Colonic mucosa (tissue), 4 donors: Measurements from ENCODE around the gene HLA-DRA. TPM values are rescaled to one million over a fixed set of nuclear protein-coding genes. Genes with fewer than 3 reads are reported as not detected.
"Not testable (repeated sequence)": the region's sequence is repeated elsewhere in the genome, so short reads cannot be mapped to it uniquely, and the experiment has no call there.

Experiments
- DNase-seq: peaks from one replicate; pipeline ENCODE4 v3.0.0-alpha.2; 2020
- H3K27ac ChIP-seq: fragments of 200-600 bp; one replicate; pipeline ENCODE4 v1.8.0; 2021
- H3K27me3 ChIP-seq: fragments of 200-600 bp; one replicate; pipeline ENCODE4 v1.8.0; 2021
- H3K36me3 ChIP-seq: fragments of 200-600 bp; one replicate; pipeline ENCODE4 v1.8.0; 2021
- H3K4me1 ChIP-seq: fragments of 200-600 bp; one replicate; pipeline ENCODE4 v1.8.0; 2021; ENCODE audit warnings: mild to moderate bottlenecking
- H3K4me3 ChIP-seq: fragments of 200-600 bp; one replicate; pipeline ENCODE4 v1.8.0; 2021
- H3K9ac ChIP-seq, 2 donors: one replicate each; pipeline ENCODE4 v1.7.0; 2013; ENCODE audit warnings: control low read depth in 2 of 2, low read depth in 2 of 2, low read length in 2 of 2
- H3K9me3 ChIP-seq: fragments of 200-600 bp; one replicate; pipeline ENCODE4 v1.8.0; 2021
- CTCF ChIP-seq: fragments of 200-600 bp; IDR thresholded peaks from one replicate; pipeline ENCODE4 v1.8.0; 2022; ENCODE audit warnings: antibody characterized with exemption, mild to moderate bottlenecking
- intact Hi-C: fragments of 100-400 bp; cut with DNase I; formaldehyde crosslinking; loops from one replicate; pipeline ENCODE4 v1.14.1; 2022
- total RNA-seq, 2 donors: library from RNA; stranded (reverse); fragmentation: NEBNext Ultra II Directional in 1 of 2; extraction: Animal tissue kit (Norgen Biotek cat#: 25700) in 1 of 2; gene quantifications; one replicate each; pipeline ENCODE4 v1.2.1, GENCODE V29; 2021
- donor health status: healthy.
- donor health status: DM: no; HTN: no; CAD: no.
- donor health status: DM: no; HTN: no; CAD: no.

Gene HLA-DRA
- total RNA-seq, 2 donors from 2014 or later, result 44.3 to 185 TPM

- Histone ChIP-seq H3K4me1 (no peaks in the 10 kb centered on the region), H3K27ac (no peak overlapping the region), H3K9ac (no peak overlapping the region), H3K27me3 (no peaks in the 10 kb centered on the region), H3K4me3 (no peak overlapping the region), H3K36me3 (no peaks in the 10 kb centered on the region), H3K9me3 (no peaks in the 10 kb centered on the region)
- no peak for DNase-seq
- intact Hi-C loops, result no loop called here
- TF ChIP-seq CTCF, result no peak
Measured at GRCh38 chr6:32462609-32463008, 22.9 kb downstream of the HLA-DRA start.

DNA sequence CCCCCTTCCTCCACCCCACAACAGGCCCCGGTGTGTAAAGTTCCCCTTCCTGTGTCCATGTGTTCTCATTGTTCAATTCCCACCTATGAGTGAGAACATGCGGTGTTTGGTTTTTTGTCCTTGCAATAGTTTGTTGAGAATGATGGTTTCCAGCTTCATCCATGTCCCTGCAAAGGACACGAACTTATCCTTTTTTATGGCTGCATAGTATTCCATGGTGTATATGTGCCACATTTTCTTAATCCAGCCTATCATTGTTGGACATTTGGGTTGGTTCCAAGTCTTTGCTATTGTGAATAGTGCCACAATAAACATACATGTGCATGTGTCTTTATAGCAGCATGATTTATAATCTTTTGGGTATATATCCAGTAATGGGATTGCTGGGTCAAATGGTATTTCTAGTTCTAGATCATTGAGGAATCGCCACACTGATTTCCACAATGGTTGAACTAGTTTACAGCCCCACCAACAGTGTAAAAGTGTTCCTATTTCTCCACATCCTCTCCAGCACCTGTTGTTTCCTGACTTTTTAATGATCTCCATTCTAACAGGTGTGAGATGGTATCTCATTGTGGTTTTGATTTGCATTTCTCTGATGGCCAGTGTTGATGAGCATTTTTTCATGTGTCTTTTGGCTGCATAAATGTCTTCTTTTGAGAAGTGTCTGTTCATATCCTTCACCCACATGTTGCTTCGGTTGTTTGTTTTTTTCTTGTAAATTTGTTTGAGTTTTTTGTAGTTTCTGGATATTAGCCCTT lies 28.2 kb downstream of the HLA-DRA start:
- H3K4me3 ChIP-seq, H3K27me3 ChIP-seq, H3K9ac ChIP-seq, H3K9me3 ChIP-seq, H3K4me1 ChIP-seq, intact Hi-C loops, H3K36me3 ChIP-seq, H3K27ac ChIP-seq, DNase-seq: not testable (repeated sequence)

DNA sequence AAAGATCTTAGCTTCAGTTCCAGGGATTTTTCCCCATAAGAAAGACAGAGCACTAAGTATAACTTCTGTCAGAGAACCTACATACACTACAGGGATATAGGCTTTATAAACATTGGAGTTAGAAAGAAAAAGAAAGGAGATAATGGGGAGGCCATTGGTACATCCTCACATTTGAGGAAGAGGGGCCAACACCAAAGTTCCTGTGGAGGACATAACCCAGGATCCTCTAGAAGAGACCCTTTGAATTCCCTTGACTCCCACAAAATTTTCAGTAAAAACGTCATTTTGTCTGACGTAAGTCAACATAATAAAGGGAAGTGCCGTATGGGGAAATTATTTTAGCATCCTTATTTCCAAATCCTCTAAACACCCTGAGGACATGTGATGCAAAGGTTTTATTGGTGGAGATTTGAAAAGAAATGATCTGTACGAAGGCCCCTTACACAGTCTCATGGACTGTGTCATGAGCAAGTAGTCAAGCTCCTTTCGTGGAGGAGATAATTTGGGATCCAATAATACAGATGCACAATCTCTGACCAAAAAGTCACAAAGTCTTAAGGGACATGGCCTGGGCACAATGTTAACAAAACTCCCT lies 33.2 kb downstream of the HLA-DRA start:
- no peak for TF ChIP-seq CTCF
- no peak overlapping the region for H3K9ac ChIP-seq
- no peaks in the 10 kb centered on the region for H3K27me3 ChIP-seq
- no peak for DNase-seq
- no peaks in the 10 kb centered on the region for H3K9me3 ChIP-seq
- no peaks in the 10 kb centered on the region for H3K4me1 ChIP-seq
- no peak overlapping the region for H3K27ac ChIP-seq
- H3K36me3 ChIP-seq, result no peaks in the 10 kb centered on the region
- H3K4me3 ChIP-seq, result no peak overlapping the region
- intact Hi-C loops, result no loop called here

DNA sequence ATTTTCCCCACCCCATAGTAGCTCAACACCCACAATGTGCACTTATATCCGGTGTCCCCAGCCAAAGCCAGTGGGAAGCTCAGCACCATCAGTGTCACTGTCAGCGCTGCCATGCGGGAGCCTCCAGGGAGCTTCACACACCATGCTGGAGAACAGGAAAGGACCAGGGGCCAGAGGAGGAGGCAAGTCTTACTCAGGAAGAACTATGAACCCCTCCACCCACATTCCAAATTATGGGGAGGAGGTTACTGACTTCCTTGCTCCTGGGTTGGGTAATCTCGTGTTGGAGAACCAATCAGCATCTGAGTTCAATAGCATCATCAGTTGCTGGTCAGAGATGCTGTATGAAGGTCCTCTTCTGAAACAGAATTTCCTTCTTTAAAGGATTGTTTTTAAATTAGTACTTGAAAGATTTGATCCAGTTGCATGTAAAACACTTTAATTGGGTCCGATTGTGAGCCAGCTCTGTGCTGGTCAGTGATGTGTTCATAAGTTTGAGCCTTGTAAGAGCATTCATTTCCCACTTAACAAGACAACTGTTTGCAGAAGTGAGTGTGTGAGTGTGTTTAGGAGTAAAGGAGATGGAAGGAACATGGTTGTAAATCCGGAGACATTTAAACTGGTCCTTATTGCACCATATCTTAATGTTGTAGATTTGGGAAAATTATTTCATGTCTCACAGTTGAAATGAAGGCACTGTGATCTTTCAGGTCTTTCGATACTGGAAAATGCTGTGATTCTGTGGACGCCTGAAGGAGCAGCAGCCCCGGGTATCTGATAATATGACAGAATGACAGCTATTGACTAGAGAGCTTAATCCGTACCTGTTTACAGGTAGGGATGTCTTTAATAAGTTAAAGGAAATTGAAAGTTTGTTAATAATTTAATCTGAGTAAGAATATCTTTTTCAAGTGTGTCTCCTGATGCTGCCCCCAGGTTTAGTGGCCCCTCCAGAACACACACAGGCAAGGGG lies 34.0 kb downstream of the HLA-DRA start:
- H3K36me3 ChIP-seq, intact Hi-C loops, DNase-seq, H3K27me3 ChIP-seq, H3K4me1 ChIP-seq, H3K27ac ChIP-seq, H3K4me3 ChIP-seq, H3K9ac ChIP-seq, H3K9me3 ChIP-seq: not testable (repeated sequence)

- intact Hi-C loops, result no loop called here
- H3K9ac ChIP-seq, result no peak overlapping the region
- H3K4me1 ChIP-seq, result no peaks in the 10 kb centered on the region
- no peaks in the 10 kb centered on the region for H3K9me3 ChIP-seq
- no peaks in the 10 kb centered on the region for H3K27me3 ChIP-seq
- H3K4me3 ChIP-seq, result no peak overlapping the region
- H3K36me3 ChIP-seq, result no peaks in the 10 kb centered on the region
- no peak for TF ChIP-seq CTCF
- H3K27ac ChIP-seq, result no peak overlapping the region
- no peak for DNase-seq
Measured at GRCh38 chr6:32475392-32476206, 35.9 kb downstream of the HLA-DRA start.
